Thoracic aorta (tissue), 2 donors: ENCODE data around the gene TMCC1. TPM values are rescaled to one million over a fixed set of nuclear protein-coding genes. Genes with fewer than 3 reads are reported as not detected.

Experiments used
- ATAC-seq: fragments of 150-250 bp; one replicate; pipeline ENCODE4 v1.8.0; 2017; ENCODE audit warnings: low read depth; ENCODE audit not compliant: insufficient number of reproducible peaks, low FRiP score
- DNase-seq: peaks from one replicate; pipeline ENCODE4 v3.0.0-alpha.2; 2020; ENCODE audit warnings: low spot score
- H3K27ac ChIP-seq, 2 donors: fragments of 200-600 bp; sonication (generic); 1 replicate in 1 of 2; 2 replicates in 1 of 2; pipeline ENCODE4 v1.5.1; 2016; ENCODE audit warnings: mild to moderate bottlenecking in 2 of 2, moderate library complexity in 2 of 2
- H3K27me3 ChIP-seq: fragments of 200-600 bp; sonication (generic); replicated peaks from 2 replicates; pipeline ENCODE4 v1.6.0; 2016; ENCODE audit warnings: mild to moderate bottlenecking; ENCODE audit not compliant: insufficient read depth
- H3K36me3 ChIP-seq: fragments of 200-600 bp; sonication (generic); one replicate; pipeline ENCODE4 v1.5.1; 2016
- H3K4me1 ChIP-seq, 2 donors: fragments of 200-600 bp; sonication (generic); 1 replicate in 1 of 2; 2 replicates in 1 of 2; pipeline versions ENCODE4 v1.5.1 to v1.6.0; 2016; ENCODE audit warnings: low read depth in 2 of 2, mild to moderate bottlenecking in 1 of 2; ENCODE audit not compliant: control insufficient read depth in 1 of 2
- H3K4me3 ChIP-seq: fragments of 200-600 bp; sonication (generic); 2 replicates; pipeline ENCODE4 v1.5.1; 2016; ENCODE audit warnings: mild to moderate bottlenecking
- H3K9me3 ChIP-seq: fragments of 200-600 bp; sonication (generic); 2 replicates; pipeline ENCODE4 v1.5.1; 2016
- CTCF ChIP-seq: fragments of 200-600 bp; sonication (generic); IDR thresholded peaks from one replicate; pipeline ENCODE4 v1.5.1; 2019; ENCODE audit warnings: antibody characterized with exemption
- total RNA-seq, 2 donors: library from RNA; depleted of rRNA; stranded (reverse); fragments of >200 nt; gene quantifications; one replicate each; pipeline versions ENCODE4 v1.1.0 to v1.2.3, GENCODE V29; 2016

TMCC1 gene
- total RNA-seq, 2 donors from 2014 or later, result 16.9 to 17.7 TPM

- peak overlapping the region; percentile 30 to 94 for H3K27ac ChIP-seq
- DNase-seq (no peak), ATAC-seq (no peak)
- H3K9me3 ChIP-seq, result no peaks in the 10 kb centered on the region
- H3K4me1 ChIP-seq, result peaks cover 44 to 59% of the 10 kb centered on the region in 2 donors
- H3K4me3 ChIP-seq, result no peak overlapping the region
- TF ChIP-seq CTCF, result no peak
- no peaks in the 10 kb centered on the region for H3K36me3 ChIP-seq
- no peaks in the 10 kb centered on the region for H3K27me3 ChIP-seq
Measured at GRCh38 chr3:129608936-129609590, 284.4 kb downstream of the TMCC1 start.

- Histone ChIP-seq H3K36me3 (no peaks in the 10 kb centered on the region), H3K4me1 (peaks cover 47 to 67% of the 10 kb centered on the region in 2 donors), H3K27me3 (no peaks in the 10 kb centered on the region), H3K9me3 (no peaks in the 10 kb centered on the region), H3K27ac (peak overlapping the region; percentile 91 to 94), H3K4me3 (no peak overlapping the region)
- no peak for TF ChIP-seq CTCF
- ATAC-seq (no peak), DNase-seq (no peak)
Measured at GRCh38 chr3:129608087-129608935, 285.2 kb downstream of the TMCC1 start.

GRCh38 chr3:129607391-129608068 lies 286.0 kb downstream of the TMCC1 start:
- H3K4me1 ChIP-seq, result peaks cover 51 to 74% of the 10 kb centered on the region in 2 donors
- peak overlapping the region; percentile 91 to 94 for H3K27ac ChIP-seq
- H3K36me3 ChIP-seq, result no peaks in the 10 kb centered on the region
- H3K9me3 ChIP-seq, result no peaks in the 10 kb centered on the region
- no peak for TF ChIP-seq CTCF
- no peaks in the 10 kb centered on the region for H3K27me3 ChIP-seq
- no peak for DNase-seq
- ATAC-seq, result no peak
- H3K4me3 ChIP-seq, result peak overlapping the region; percentile 81

- no peak for TF ChIP-seq CTCF
- DNase-seq (no peak), ATAC-seq (peak; percentile 32)
- Histone ChIP-seq H3K36me3 (no peaks in the 10 kb centered on the region), H3K4me3 (peak within 1 kb of the TSS; percentile 86), H3K9me3 (no peaks in the 10 kb centered on the region), H3K27ac (peak within 1 kb of the TSS; percentile 91 to 94), H3K4me1 (peaks cover 51 to 74% of the 10 kb centered on the region in 2 donors), H3K27me3 (no peaks in the 10 kb centered on the region)
Measured at GRCh38 chr3:129606636-129607390, 286.7 kb downstream of the TMCC1 start, which contains the start of gene PLXND1. Gene PLXND1, minus strand, starts transcription at chr3:129606676. Its CDS starts 37 bp downstream, at chr3:129606639.
